K562 (cell line): ENCODE results near the gene HOGA1. TPM values are rescaled to one million over a fixed set of nuclear protein-coding genes. Genes with fewer than 3 reads are reported as not detected.

Experiments
- BRF1 ChIP-seq: IDR thresholded peaks from 3 replicates; pipeline ENCODE4 v1.6.1; 2011; ENCODE audit warnings: borderline replicate concordance, mild to moderate bottlenecking; ENCODE audit not compliant: insufficient read length; ENCODE audit errors: extremely low read depth
- CTCFL ChIP-seq: IDR thresholded peaks from 2 replicates; pipeline ENCODE4 v1.6.1; 2011; ENCODE audit warnings: borderline replicate concordance, low read depth, mild to moderate bottlenecking, moderate library complexity, low read length; ENCODE audit not compliant: insufficient read depth, poor library complexity, severe bottlenecking
- DEAF1 ChIP-seq: fragments of 450-650 bp; formaldehyde crosslinking; IDR thresholded peaks from 2 replicates; pipeline ENCODE4 v1.4.0; 2020; ENCODE audit warnings: mild to moderate bottlenecking, moderate library complexity
- FOXM1 ChIP-seq, 2 experiments: fragments of 450-650 bp in 1 of 2; sonication (generic) in 1 of 2; formaldehyde crosslinking in 1 of 2; IDR thresholded peaks; 2 replicates each; pipeline versions ENCODE4 v1.6.1 to v1.9.0; 2017 to 2022; ENCODE audit warnings: low read depth in 2 of 2, mild to moderate bottlenecking in 2 of 2, missing genetic modification reagents in 1 of 2, moderate library complexity in 1 of 2
- MAFG ChIP-seq: fragments of 450-650 bp; conservative IDR thresholded peaks from 2 replicates; pipeline ENCODE4 v1.6.1; 2016; ENCODE audit warnings: missing genetic modification characterization, missing compliant biosample characterization
- NCOA6 ChIP-seq: fragments of 450-650 bp; IDR thresholded peaks from 2 replicates; pipeline ENCODE4 v1.6.1; 2017; ENCODE audit warnings: mild to moderate bottlenecking
- PURB ChIP-seq: sonication (generic); formaldehyde crosslinking; IDR thresholded peaks from 2 replicates; pipeline ENCODE4 v1.9.0; 2021; ENCODE audit warnings: low read depth, mild to moderate bottlenecking, missing genetic modification reagents
- RAD21 ChIP-seq, 2 experiments: fragments of 250-450 bp in 1 of 2; fragments of 450-650 bp in 1 of 2; sonication (Bioruptor Pico) in 1 of 2; formaldehyde crosslinking in 1 of 2; IDR thresholded peaks in 1 of 2; conservative IDR thresholded peaks in 1 of 2; 2 replicates each; pipeline versions ENCODE4 v1.4.0 to v1.8.0; 2020 to 2022; ENCODE audit warnings: mild to moderate bottlenecking in 2 of 2, moderate library complexity in 1 of 2
- RB1 ChIP-seq: fragments of 450-650 bp; IDR thresholded peaks from 2 replicates; pipeline ENCODE4 v1.6.1; 2017; ENCODE audit warnings: low read depth, mild to moderate bottlenecking
- RBM17 ChIP-seq: fragments of 200-400 bp; formaldehyde crosslinking; IDR thresholded peaks from 2 replicates; pipeline ENCODE4 v1.6.1; 2017; ENCODE audit warnings: low read depth, mild to moderate bottlenecking, low read length, borderline replicate concordance
- STAG1 ChIP-seq: sonication (generic); formaldehyde crosslinking; IDR thresholded peaks from 2 replicates; pipeline ENCODE4 v1.5.0; 2020; ENCODE audit warnings: missing genetic modification reagents, borderline replicate concordance
- STAT5B ChIP-seq: fragments of 250-450 bp; sonication (Bioruptor Pico); IDR thresholded peaks from 2 replicates; pipeline ENCODE4 v1.8.0; 2021; ENCODE audit warnings: mild to moderate bottlenecking, inconsistent platforms
- ZNF23 ChIP-seq: fragments of 250-450 bp; sonication (Bioruptor Pico); IDR thresholded peaks from 2 replicates; pipeline ENCODE4 v1.4.0; 2020; ENCODE audit warnings: mild to moderate bottlenecking
- ZNF551 ChIP-seq: fragments of 250-450 bp; sonication (Bioruptor Pico); IDR thresholded peaks from 2 replicates; pipeline ENCODE4 v1.5.0; 2021; ENCODE audit warnings: mild to moderate bottlenecking, moderate library complexity
- polyA plus RNA-seq, 8 experiments: library from polyadenylated mRNA; depleted of rRNA in 4 of 8; stranded (reverse) in 5 of 8; unstranded in 3 of 8; fragments of >200 nt; fragmentation: Nextera tagmentation in 2 of 8; fragmentation: Illumina TruSeq in 1 of 8; extraction: Ambion mirVana in 2 of 8; extraction: Trizol in 1 of 8; gene quantifications; 2 replicates each; pipeline versions ENCODE4 v1.2.1 to v1.2.3, GENCODE V29; 2011 to 2014; ENCODE audit warnings: inconsistent platforms in 1 of 8, missing spikeins in 1 of 8
- total RNA-seq, 7 experiments: library from RNA; depleted of rRNA in 6 of 7; stranded (reverse); fragments of >200 nt in 6 of 7; fragmentation: Illumina TruSeq in 2 of 7; extraction: Trizol in 2 of 7; gene quantifications; 2 replicates each; pipeline versions ENCODE4 v1.2.1 to v1.2.3, GENCODE V29; 2011 to 2021; ENCODE audit warnings: low replicate concordance in 1 of 7

The HOGA1 gene
- total and polyA plus RNA-seq, 9 of the 15 experiments (the other 6 are each of a cell fraction or from before 2014, with no cell fraction given): not detected

GRCh38 chr10:97553575-97554031 is 30.6 kb upstream of the HOGA1 start (continued):
- TF ChIP-seq NCOA6: no peak
- no peak for TF ChIP-seq STAT5B (CRISPR knock-in tag)
- TF ChIP-seq BRF1: no peak
- peak; percentile 16; the same call in 1 of the 2 replicates for TF ChIP-seq DEAF1 (CRISPR knock-in tag)
- TF ChIP-seq STAG1 (CRISPR knock-in tag): peak; percentile 57; the same call in 1 of the 2 replicates
- no peak for TF ChIP-seq RB1
- no peak for TF ChIP-seq MAFG (tag)
- peak; percentile 47 for TF ChIP-seq CTCFL
- no peak for TF ChIP-seq PURB
- TF ChIP-seq FOXM1 (IDR thresholded peaks at IDR 0.05; ENCODE audit: low read depth): no peak
- TF ChIP-seq FOXM1 (CRISPR knock-in tag; IDR thresholded peaks at IDR 0.05; ENCODE audit: low read depth): no peak
- TF ChIP-seq ZNF551 (CRISPR knock-in tag): no peak
- TF ChIP-seq ZNF23 (CRISPR knock-in tag): no peak
- peak; percentile 25 to 77; a peak in 2 of 4 replicates for TF ChIP-seq RAD21 (CRISPR knock-in tag; conservative IDR thresholded peaks at IDR 0.05 in 1 of 2, IDR thresholded peaks at IDR 0.05 in 1 of 2)
- no peak for TF ChIP-seq RBM17
